Measurements from ENCODE around the gene PAK5.

Gene PAK5

DNA sequence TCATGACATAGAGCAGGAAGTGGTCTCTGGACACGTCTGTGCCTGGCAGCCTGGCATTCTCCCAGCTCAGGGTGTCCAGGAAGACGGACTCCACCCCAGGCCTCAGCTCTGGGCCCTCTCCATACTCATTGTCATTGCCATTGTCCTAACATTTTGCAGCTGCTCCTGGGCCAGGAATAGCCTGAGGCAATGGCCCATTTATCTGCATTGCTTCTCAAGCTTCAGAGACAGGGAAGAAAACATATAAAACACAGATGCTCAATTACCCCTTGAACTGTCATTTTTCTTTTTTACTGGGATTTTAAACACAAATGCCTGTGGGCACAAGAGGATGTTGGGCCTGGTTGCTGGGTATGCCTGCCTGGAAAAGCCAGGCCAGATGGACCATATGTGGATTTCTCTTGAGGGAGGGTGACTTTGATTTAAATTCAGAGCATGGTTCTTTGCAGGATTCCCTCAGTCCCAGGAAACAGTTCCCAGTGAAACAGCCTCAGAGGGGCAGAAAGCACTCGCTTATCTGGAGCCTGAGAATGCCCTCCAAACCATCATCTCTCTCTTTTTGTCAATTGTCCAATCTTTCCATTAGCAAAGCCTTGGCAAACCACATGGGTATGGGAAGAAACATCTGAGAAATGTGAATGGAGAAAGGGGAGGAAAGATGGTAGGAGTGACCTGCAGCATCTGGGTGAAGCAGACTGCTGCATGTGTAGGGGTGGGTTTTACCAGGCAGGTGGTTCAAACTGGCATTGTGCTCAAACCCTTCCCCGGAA is 306.6 kb downstream of the PAK5 start:
- TF ChIP-seq, protein P1, sequence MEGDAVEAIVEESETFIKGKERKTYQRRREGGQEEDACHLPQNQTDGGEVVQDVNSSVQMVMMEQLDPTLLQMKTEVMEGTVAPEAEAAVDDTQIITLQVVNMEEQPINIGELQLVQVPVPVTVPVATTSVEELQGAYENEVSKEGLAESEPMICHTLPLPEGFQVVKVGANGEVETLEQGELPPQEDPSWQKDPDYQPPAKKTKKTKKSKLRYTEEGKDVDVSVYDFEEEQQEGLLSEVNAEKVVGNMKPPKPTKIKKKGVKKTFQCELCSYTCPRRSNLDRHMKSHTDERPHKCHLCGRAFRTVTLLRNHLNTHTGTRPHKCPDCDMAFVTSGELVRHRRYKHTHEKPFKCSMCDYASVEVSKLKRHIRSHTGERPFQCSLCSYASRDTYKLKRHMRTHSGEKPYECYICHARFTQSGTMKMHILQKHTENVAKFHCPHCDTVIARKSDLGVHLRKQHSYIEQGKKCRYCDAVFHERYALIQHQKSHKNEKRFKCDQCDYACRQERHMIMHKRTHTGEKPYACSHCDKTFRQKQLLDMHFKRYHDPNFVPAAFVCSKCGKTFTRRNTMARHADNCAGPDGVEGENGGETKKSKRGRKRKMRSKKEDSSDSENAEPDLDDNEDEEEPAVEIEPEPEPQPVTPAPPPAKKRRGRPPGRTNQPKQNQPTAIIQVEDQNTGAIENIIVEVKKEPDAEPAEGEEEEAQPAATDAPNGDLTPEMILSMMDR (conservative IDR thresholded peaks at IDR 0.05; ENCODE audit: control insufficient read depth, insufficient read depth, low read depth, low read length) = no peak
- no peak overlapping the region for H3K4me3 ChIP-seq (ENCODE audit: control insufficient read depth, low read depth, low read length)
- no peak for DNase-seq (ENCODE audit: low read depth)

DNA sequence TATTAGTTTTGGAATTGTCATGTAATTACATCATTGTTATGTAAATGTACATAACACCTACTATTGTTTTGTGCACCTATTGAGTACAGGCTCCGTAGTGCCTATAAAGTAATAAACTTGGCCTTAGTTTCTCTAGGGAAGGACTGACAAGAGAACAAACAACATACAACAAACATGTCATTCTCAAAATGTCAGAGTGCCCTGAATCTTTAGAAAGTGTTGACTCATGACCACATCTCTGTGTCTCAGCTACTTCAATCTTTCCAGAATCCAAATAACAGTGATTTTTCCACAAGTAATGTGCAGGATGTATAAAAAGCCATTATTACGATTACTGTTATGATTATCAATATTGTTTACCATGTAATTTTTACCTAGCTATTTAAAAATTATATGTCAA is 307.3 kb downstream of the PAK5 start:
- TF ChIP-seq, protein P1 (conservative IDR thresholded peaks at IDR 0.05; ENCODE audit: control insufficient read depth, insufficient read depth, low read depth, low read length) = no peak
- DNase-seq (ENCODE audit: low read depth) = no peak
- no peak overlapping the region for H3K4me3 ChIP-seq (ENCODE audit: control insufficient read depth, low read depth, low read length)

DNA sequence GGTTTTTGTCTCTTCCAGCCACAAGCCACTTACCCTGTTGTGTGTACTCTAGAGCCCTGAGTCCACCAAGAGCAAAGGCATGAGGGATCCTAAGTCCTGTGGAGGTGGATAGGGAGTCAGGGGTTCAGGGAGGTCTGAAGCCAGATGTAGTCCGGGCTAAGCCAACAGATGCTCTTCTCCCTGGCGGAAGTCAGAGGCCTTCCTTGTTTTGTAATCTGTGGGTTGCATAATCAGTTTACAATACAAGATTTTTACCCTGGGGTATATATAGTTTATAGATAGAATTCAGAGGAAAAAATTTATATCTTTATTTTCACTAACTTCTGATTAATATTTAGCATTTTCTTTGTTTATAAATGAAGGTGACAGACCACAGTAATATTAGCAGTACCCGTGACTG is 315.2 kb downstream of the PAK5 start:
- TF ChIP-seq, protein P1 (conservative IDR thresholded peaks at IDR 0.05; ENCODE audit: control insufficient read depth, insufficient read depth, low read depth, low read length) = no peak
- H3K4me3 ChIP-seq (ENCODE audit: control insufficient read depth, low read depth, low read length) = no peak overlapping the region
- no peak for DNase-seq (ENCODE audit: low read depth)

DNA sequence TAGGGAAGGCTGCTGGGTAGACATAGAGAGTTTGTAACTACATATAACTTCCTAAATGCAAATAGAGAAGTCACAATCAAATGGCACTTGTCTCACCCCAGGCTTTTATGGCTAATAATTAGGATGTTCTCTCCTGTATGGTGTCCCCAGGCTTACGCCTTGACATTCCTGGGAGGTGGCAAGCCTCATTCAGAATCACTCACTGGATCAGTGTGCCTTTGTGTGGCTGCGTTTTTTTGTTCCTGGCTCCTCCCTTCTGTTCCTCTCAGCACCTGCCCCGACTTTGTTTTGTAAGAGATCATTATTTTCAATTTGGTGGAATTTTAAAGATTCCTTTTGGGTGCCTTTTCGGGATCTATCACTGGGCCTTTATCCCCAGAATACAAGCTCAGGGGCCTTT is 318.8 kb downstream of the PAK5 start:
- H3K4me3 ChIP-seq (ENCODE audit: control insufficient read depth, low read depth, low read length) = no peak overlapping the region
- TF ChIP-seq, protein P1 (conservative IDR thresholded peaks at IDR 0.05; ENCODE audit: control insufficient read depth, insufficient read depth, low read depth, low read length) = no peak
- no peak for DNase-seq (ENCODE audit: low read depth)

DNA sequence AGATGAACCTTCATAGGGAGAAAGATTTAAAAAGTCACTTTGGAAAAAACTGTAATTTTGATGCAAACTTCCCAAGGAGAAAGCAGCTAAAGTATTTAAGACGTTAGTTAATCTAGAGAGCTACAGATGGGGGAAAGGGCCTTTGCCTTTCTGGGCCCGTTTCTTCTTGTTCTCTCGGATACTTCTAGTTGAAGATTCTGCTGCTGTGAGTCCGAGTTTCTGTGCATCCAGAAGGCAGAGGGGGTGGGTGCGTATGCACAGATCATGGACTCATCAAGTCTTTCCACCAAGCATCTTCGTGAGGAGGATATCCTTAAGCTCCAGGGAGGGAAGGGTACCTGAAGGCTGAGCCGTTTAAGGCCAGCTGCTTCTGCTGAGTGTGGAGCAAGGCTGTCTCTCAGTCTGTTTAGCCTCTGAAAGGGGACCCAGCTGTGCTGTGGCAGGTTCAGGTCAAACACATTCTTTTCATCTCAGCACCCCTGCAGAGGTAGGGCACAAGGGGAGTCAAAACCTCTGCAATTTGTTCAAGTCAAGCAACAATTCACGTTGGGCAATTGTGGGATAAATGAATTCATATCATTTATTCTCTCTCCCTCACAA is 320.2 kb downstream of the PAK5 start:
- DNase-seq (ENCODE audit: low read depth) = no peak
- no peak overlapping the region for H3K4me3 ChIP-seq (ENCODE audit: control insufficient read depth, low read depth, low read length)
- TF ChIP-seq, protein P1 (conservative IDR thresholded peaks at IDR 0.05; ENCODE audit: control insufficient read depth, insufficient read depth, low read depth, low read length) = no peak

DNA sequence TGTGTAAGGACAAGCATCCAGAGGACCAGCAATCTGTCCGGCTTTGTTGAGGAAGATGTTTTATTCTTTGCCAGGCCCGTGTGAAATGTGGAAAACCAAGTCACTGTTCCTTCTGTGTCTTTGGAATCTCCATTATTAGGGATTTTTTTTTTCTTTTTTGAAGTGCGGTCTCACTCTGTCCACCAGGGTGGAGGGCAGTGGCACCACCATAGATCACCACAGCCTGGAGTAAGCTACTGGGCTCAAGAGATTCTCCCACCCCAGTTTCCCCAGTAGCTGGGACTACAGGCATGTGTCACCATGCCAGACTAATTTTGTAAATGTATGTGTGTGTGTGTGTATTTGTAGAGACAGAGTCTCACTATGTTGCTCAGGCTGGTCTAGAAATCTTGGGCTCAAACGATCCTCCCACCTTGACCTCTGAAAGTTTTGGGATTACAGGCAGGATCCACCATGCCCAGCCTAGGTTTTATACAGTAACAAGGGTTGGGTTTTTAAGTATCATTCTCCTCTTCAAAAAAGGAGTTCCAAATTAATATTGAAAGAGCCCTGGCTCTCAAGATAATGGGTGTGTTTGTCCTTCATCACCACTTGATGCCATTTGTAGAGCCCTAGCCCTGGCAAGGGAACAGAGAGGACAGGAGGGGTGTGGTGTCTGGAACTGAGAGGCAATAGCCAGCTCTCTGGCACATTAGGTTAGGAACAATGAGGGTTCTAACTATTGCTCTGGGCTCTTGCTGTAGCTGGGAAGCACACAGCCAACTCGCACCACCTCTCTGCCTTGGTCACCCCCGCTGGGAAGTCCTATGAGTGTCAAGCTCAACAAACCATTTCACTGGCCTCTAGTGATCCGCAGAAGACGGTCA is 321.3 kb downstream of the PAK5 start:
- H3K4me3 ChIP-seq (ENCODE audit: control insufficient read depth, low read depth, low read length) = no peak overlapping the region
- TF ChIP-seq, protein P1 (conservative IDR thresholded peaks at IDR 0.05; ENCODE audit: control insufficient read depth, insufficient read depth, low read depth, low read length) = no peak
- no peak for DNase-seq (ENCODE audit: low read depth)

Measured in fibroblast of mammary gland (primary cell).